ENCODE data around the gene GSG1L. TPM values are rescaled to one million over a fixed set of nuclear protein-coding genes. Genes with fewer than 3 reads are reported as not detected.

The GSG1L gene
- total and polyA plus RNA-seq, 9 of the 15 experiments (the other 6 are each of a cell fraction or from before 2014, with no cell fraction given), result not detected

- Histone ChIP-seq H3K9ac (ENCODE audit: insufficient read depth in 1 of 2, low read depth in 2 of 2, low read length in 2 of 2) (no peak overlapping the region), H3K4me1 (replicated peaks in 1 of 2; ENCODE audit: control insufficient read depth in 2 of 2, insufficient read depth in 2 of 2, low read length in 2 of 2) (no peaks in the 10 kb centered on the region), H3K27me3 (ENCODE audit: control insufficient read depth in 2 of 2, insufficient read depth in 2 of 2, low read length in 2 of 2) (peaks cover 22 to 55% of the 10 kb centered on the region in 2 experiments), H3K9me1 (ENCODE audit: control insufficient read depth, insufficient read depth, low read length) (no peaks in the 10 kb centered on the region), H3K9me3 (replicated peaks; ENCODE audit: control insufficient read depth, insufficient read depth, low read depth, low read length) (no peaks in the 10 kb centered on the region), H3K4me2 (ENCODE audit: insufficient read depth, low read length) (no peak overlapping the region), H3K27ac (ENCODE audit: extremely low read depth, low read depth, low read length) (no peak overlapping the region), H2AFZ (ENCODE audit: low read depth, low read length) (no peak overlapping the region), H3K79me2 (ENCODE audit: control insufficient read depth, insufficient read depth, low read length) (no peaks in the 10 kb centered on the region), H3K4me3 (no peak overlapping the region), H4K20me1 (replicated peaks; ENCODE audit: control insufficient read depth, insufficient read depth, low read length) (peaks cover 6% of the 10 kb centered on the region; the same call in 1 of the 2 replicates), H3K36me3 (ENCODE audit: control insufficient read depth, insufficient read depth, low read length) (no peaks in the 10 kb centered on the region)
- POLR2A ChIA-PET, result interaction anchor here (1.0 kb wide), 1 partner anchor 10 kb away, joined by 3 read pairs; no protein-coding TSS in a partner anchor
- intact Hi-C loops (cut with micrococcal nuclease) (loop anchor here (1.0 kb wide), 2 partner anchors 98 to 290 kb away; no protein-coding TSS in a partner anchor), in situ Hi-C loops (cut with MboI) (loop anchor here (5.0 kb wide), 1 partner anchor 103 kb away; no protein-coding TSS in a partner anchor)
- CTCF ChIA-PET (ENCODE audit: low intra/inter-chr PET ratio), result interaction anchor here (1.1 to 1.4 kb wide), 4 partner anchors 98 to 430 kb away, joined by 4 to 8 read pairs (median 4); no protein-coding TSS in a partner anchor
- DNase-seq (ENCODE audit: extremely low read depth in 1 of 4, low spot score in 3 of 4) (no peak), ATAC-seq (peak; percentile 31), FAIRE-seq (no peak)
- WGBS (ENCODE audit: insufficient coverage, low coverage, missing lambda C conversion rate), result 16% methylated on average over 31 of the region's 31 CpGs
- BruUV-seq (replicated peaks), result no TSS peak
- TF ChIP-seq ZKSCAN8 (CRISPR knock-in tag; IDR thresholded peaks at IDR 0.05) (peak; percentile 97), CEBPZ (IDR thresholded peaks at IDR 0.05; ENCODE audit: borderline replicate concordance, low read depth, low read length) (no peak), NCOA4 (IDR thresholded peaks at IDR 0.05; ENCODE audit: partially characterized antibody) (no peak), ZNF778 (CRISPR knock-in tag; IDR thresholded peaks at IDR 0.05) (no peak), KAT8 (IDR thresholded peaks at IDR 0.05; ENCODE audit: low read depth) (no peak), MEF2A (IDR thresholded peaks at IDR 0.05; ENCODE audit: control insufficient read depth, low read depth, low read length) (no peak), TCF7 (IDR thresholded peaks at IDR 0.05; ENCODE audit: borderline replicate concordance) (no peak)
Measured at GRCh38 chr16:28069971-28070794, 6.7 kb upstream of the GSG1L start.

Data from K562 (cell line).